Lower lobe of right lung (tissue), 2 donors: ENCODE data around the gene ADGRL3. TPM values are rescaled to one million over a fixed set of nuclear protein-coding genes. Genes with fewer than 3 reads are reported as not detected.

ENCODE experiments used
- ATAC-seq, 2 donors: fragments of 200-7000 bp; cut with Tn5 transposase; one replicate each; pipeline ENCODE4 v1.9.1; 2020 to 2022; ENCODE audit warnings: mild to moderate bottlenecking in 2 of 2, moderate library complexity in 2 of 2
- DNase-seq: peaks from one replicate; pipeline ENCODE4 v3.0.0-alpha.2; 2020
- H3K27ac ChIP-seq: fragments of 200-600 bp; one replicate; pipeline ENCODE4 v1.8.0; 2022
- H3K27me3 ChIP-seq: fragments of 200-600 bp; one replicate; pipeline ENCODE4 v1.8.0; 2022; ENCODE audit warnings: low read depth
- H3K36me3 ChIP-seq: fragments of 200-600 bp; one replicate; pipeline ENCODE4 v1.8.0; 2022; ENCODE audit warnings: mild to moderate bottlenecking
- H3K4me1 ChIP-seq: fragments of 200-600 bp; one replicate; pipeline ENCODE4 v1.8.0; 2022
- H3K4me3 ChIP-seq: fragments of 200-600 bp; one replicate; pipeline ENCODE4 v1.8.0; 2022; ENCODE audit warnings: mild to moderate bottlenecking
- H3K9me3 ChIP-seq: fragments of 200-600 bp; one replicate; pipeline ENCODE4 v1.8.0; 2022
- intact Hi-C: fragments of 100-400 bp; cut with DNase I; formaldehyde crosslinking; loops from one replicate; pipeline ENCODE4 v1.11.0; 2022
- total RNA-seq: library from RNA; stranded (reverse); fragmentation: NEBNext Ultra II Directional; extraction: Animal tissue kit (Norgen Biotek cat#: 25700); gene quantifications from one replicate; pipeline ENCODE4 v1.2.1, GENCODE V29; 2021
- TF ChIP-seq, protein P1 (sequence below): fragments of 200-600 bp; IDR thresholded peaks from one replicate; pipeline ENCODE4 v1.8.0; 2022; ENCODE audit warnings: antibody characterized with exemption, mild to moderate bottlenecking
- donor health status: DM: no; HTN: yes; CAD: no; lungs with severe emphysema.

Gene ADGRL3
- total RNA-seq, 1 donor from 2014 or later, result 6.0 TPM

GRCh38 chr4:61812171-61812570 lies 612.0 kb downstream of the ADGRL3 start:
- DNase-seq, result no peak
- Histone ChIP-seq H3K4me1 (no peaks in the 10 kb centered on the region), H3K36me3 (no peaks in the 10 kb centered on the region), H3K4me3 (no peak overlapping the region), H3K27me3 (no peaks in the 10 kb centered on the region), H3K27ac (no peak overlapping the region), H3K9me3 (no peaks in the 10 kb centered on the region)
- intact Hi-C loops, result no loop called here
- TF ChIP-seq, protein P1, sequence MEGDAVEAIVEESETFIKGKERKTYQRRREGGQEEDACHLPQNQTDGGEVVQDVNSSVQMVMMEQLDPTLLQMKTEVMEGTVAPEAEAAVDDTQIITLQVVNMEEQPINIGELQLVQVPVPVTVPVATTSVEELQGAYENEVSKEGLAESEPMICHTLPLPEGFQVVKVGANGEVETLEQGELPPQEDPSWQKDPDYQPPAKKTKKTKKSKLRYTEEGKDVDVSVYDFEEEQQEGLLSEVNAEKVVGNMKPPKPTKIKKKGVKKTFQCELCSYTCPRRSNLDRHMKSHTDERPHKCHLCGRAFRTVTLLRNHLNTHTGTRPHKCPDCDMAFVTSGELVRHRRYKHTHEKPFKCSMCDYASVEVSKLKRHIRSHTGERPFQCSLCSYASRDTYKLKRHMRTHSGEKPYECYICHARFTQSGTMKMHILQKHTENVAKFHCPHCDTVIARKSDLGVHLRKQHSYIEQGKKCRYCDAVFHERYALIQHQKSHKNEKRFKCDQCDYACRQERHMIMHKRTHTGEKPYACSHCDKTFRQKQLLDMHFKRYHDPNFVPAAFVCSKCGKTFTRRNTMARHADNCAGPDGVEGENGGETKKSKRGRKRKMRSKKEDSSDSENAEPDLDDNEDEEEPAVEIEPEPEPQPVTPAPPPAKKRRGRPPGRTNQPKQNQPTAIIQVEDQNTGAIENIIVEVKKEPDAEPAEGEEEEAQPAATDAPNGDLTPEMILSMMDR, result no peak
- ATAC-seq, result no peak

DNA sequence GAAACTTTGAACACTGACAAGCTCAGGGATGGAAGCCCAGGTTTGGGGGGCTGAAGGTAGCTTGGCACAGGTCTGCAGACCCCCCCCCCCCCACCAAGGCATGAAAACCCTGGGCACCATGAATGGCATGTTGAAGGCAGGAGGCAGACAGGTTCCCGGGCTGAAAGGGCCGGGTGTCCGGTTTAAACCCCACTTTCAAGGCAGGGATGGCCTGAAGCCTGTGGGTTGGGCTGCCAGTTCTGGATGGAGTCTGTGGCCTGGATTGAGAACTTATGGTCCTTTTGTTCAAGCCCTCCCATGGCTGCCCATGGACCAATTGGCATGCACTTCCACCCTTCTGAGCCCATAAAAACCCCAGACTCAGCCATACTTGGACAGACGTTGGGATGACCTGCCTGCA lies 616.9 kb downstream of the ADGRL3 start:
- ATAC-seq, result no peak
- TF ChIP-seq, protein P1, result no peak
- intact Hi-C loops, result no loop called here
- no peak overlapping the region for H3K4me3 ChIP-seq
- no peaks in the 10 kb centered on the region for H3K9me3 ChIP-seq
- no peak for DNase-seq
- H3K36me3 ChIP-seq, result no peaks in the 10 kb centered on the region
- no peaks in the 10 kb centered on the region for H3K27me3 ChIP-seq
- no peak overlapping the region for H3K27ac ChIP-seq
- no peaks in the 10 kb centered on the region for H3K4me1 ChIP-seq

DNA sequence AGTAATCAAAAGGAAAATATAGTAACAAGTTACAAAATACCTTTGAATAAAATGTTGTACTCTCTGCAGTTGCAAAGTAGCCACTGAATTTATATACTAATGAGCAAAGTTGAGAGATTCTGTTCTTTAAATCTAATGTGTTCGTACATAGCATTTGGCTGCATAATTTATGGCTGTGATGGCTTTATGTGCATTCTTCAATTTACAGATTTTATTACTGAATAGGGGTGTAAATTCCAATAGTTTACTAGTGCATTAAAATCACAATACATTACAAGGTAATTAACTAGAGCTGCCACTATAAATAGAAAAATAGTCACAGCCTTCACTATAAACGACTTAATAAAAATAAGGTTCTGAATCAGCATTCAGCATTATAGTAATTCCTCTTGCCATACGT lies 620.0 kb downstream of the ADGRL3 start:
- H3K9me3 ChIP-seq, result no peaks in the 10 kb centered on the region
- no peak overlapping the region for H3K27ac ChIP-seq
- no peaks in the 10 kb centered on the region for H3K36me3 ChIP-seq
- TF ChIP-seq, protein P1, result no peak
- H3K4me1 ChIP-seq, result no peaks in the 10 kb centered on the region
- intact Hi-C loops, result no loop called here
- no peak overlapping the region for H3K4me3 ChIP-seq
- ATAC-seq (no peak), DNase-seq (no peak)
- H3K27me3 ChIP-seq, result no peaks in the 10 kb centered on the region

DNA sequence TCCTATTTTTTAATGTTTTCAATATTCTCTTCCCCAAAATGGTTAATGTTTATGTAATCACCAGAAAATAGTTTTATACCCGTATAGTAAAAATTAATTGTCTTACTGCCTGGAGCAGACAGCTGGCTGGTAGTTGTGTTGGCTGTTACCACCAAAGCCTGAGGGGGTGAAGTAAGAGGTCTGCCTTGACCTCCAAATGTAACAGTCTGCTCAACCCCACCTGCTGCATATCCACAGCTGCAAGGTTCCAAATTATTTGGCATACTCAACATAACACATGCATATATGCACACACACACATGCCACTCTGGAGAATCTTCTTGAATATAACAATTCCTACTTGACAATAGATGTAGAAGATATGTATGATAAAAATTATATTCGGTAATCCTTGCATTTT lies 624.3 kb downstream of the ADGRL3 start:
- no peaks in the 10 kb centered on the region for H3K36me3 ChIP-seq
- H3K9me3 ChIP-seq, result no peaks in the 10 kb centered on the region
- TF ChIP-seq, protein P1, result no peak
- no peak overlapping the region for H3K4me3 ChIP-seq
- intact Hi-C loops, result no loop called here
- H3K27ac ChIP-seq, result no peak overlapping the region
- H3K4me1 ChIP-seq, result no peaks in the 10 kb centered on the region
- H3K27me3 ChIP-seq, result no peaks in the 10 kb centered on the region
- DNase-seq (no peak), ATAC-seq (no peak)

DNA sequence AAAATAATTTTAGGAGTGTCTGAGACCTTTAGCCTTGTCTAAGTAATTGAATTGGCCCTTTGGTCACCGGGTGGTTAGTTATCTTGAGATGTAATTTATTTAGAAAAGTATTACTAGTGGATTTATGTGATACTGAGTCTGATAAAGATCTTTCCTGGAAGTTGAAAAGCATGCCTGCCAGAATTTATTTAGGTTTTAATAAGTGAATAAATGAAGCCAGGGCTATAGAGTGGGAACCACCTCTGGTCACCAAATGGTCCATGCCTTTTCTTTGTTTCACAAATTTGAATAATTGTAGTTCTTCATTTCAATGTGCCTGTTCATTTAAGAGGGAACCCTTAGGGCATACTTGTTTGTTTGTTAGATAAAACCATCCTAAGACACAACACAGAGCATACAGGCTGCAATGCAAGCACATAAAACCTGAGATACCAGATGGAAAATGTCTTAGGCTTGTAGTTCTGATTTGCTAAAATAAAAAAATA lies 627.8 kb downstream of the ADGRL3 start:
- intact Hi-C loops, result no loop called here
- no peak for ATAC-seq
- TF ChIP-seq, protein P1, result no peak

DNA sequence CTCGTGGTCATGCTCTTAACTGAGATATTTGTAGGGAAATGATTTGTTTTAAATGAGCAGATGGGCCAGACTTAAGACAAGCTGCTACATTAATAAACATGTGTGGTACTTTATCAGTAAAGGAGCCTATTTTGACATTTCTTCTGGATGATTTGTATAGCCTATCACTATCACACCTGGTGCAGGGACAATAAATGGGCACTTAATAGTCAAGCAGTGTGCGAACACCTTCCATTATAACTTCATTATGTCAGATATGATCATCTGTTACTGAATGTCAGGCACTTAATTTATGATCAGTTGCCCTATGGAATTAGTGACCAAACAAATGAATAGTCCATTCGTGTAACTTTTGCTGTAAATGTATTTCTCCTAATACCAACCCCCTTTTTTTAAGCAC lies 628.8 kb downstream of the ADGRL3 start:
- H3K4me3 ChIP-seq, result no peak overlapping the region
- H3K9me3 ChIP-seq, result no peaks in the 10 kb centered on the region
- no peaks in the 10 kb centered on the region for H3K36me3 ChIP-seq
- ATAC-seq (no peak), DNase-seq (no peak)
- intact Hi-C loops, result no loop called here
- TF ChIP-seq, protein P1, result no peak
- no peak overlapping the region for H3K27ac ChIP-seq
- H3K4me1 ChIP-seq, result no peaks in the 10 kb centered on the region
- H3K27me3 ChIP-seq, result no peaks in the 10 kb centered on the region

More for the DNA sequence above, 627.8 kb downstream of the ADGRL3 start:
- no peaks in the 10 kb centered on the region for H3K36me3 ChIP-seq
- H3K4me3 ChIP-seq, result no peak overlapping the region
- no peak overlapping the region for H3K27ac ChIP-seq
- no peaks in the 10 kb centered on the region for H3K4me1 ChIP-seq
- H3K27me3 ChIP-seq, result no peaks in the 10 kb centered on the region
- DNase-seq, result no peak
- no peaks in the 10 kb centered on the region for H3K9me3 ChIP-seq
